Measurements from ENCODE around the gene CABLES1. TPM values are rescaled to one million over a fixed set of nuclear protein-coding genes. Genes with fewer than 3 reads are reported as not detected.
A peak's percentile ranks its signal among the peaks of the same experiment; 100 is the strongest.

The CABLES1 gene
- total and polyA plus RNA-seq, 7 experiments from 2014 or later, result 0.11 to 5.7 (median 0.58) TPM; not detected in 3

DNA sequence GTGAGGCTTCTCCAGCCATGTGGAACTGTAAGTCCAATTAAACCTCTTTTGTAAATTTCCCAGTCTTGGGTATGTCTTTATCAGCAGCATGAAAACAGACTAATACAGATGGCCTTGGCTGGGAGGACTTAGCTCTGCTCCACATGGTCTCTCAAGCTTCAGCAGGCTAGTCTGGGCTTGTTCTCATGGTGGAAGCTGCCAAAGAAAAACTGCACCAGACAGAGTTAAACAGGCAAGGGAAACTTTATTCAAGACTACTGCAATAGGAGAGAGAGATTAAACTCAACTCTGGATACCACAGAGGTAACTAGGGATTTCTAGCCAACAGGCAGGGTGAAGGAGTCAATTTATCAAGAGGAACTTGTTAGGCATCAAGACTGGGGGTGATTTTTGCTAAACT lies 142.1 kb downstream of the CABLES1 start:
- Mint-ChIP-seq H3K4me3 (no peak overlapping the region), H3K9me3 (peaks cover 0 to 14% (median 6%) of the 10 kb centered on the region in 11 donors), H3K36me3 (peaks cover 5 to 16% (median 11%) of the 10 kb centered on the region in 5 donors), H3K27me3 (no peaks in the 10 kb centered on the region), H3K4me1 (peaks cover 0 to 9% (median 0%) of the 10 kb centered on the region in 7 donors), H3K27ac (no peak overlapping the region)
- ChIA-PET CTCF (no interaction called here), POLR2A (interaction anchor here (0.5 kb wide), 1 partner anchor 340 kb away, joined by 3 read pairs; no protein-coding TSS in a partner anchor)
- H3K4me1 ChIP-seq (ENCODE audit: control insufficient read depth in 2 of 2, insufficient read depth in 2 of 2, low read length in 2 of 2), result no peaks in the 10 kb centered on the region
- H3K9me3 ChIP-seq (ENCODE audit: control insufficient read depth in 2 of 3, low read length in 3 of 3), result no peaks in the 10 kb centered on the region
- intact Hi-C loops (cut with micrococcal nuclease), result no loop called here
- H3K4me3 ChIP-seq (ENCODE audit: low read length), result no peak overlapping the region
- H3K36me3 ChIP-seq (ENCODE audit: control insufficient read depth in 2 of 3, insufficient read depth in 3 of 3, low read length in 3 of 3), result no peaks in the 10 kb centered on the region
- ATAC-seq, result no peak
- no peak for DNase-seq
- no peaks in the 10 kb centered on the region for H3K27me3 ChIP-seq (ENCODE audit: control insufficient read depth in 2 of 2, insufficient read depth in 2 of 2, low read length in 2 of 2)
- no peak overlapping the region for H3K27ac ChIP-seq (ENCODE audit: low read depth, low read length)

DNA sequence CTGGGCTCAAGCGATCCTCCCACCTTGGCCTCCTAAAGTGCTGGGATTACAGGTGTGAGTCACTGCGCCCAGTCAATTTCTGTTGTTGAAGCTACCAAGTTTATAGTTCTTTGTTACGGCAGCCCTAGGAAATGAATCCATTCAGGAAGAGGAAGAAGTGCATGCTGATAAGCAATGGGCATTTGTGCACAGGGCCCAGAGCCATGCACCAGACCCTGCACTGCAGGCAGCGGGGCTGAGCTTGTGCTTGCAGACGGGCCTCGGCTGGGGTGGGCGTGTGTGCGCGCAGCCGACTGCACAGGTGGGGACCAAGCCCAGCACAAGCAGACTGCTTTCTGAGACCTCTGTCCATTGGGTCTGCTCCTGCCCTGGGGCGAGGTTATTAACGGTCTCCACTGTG lies 144.6 kb downstream of the CABLES1 start:
- Histone ChIP-seq H3K27me3 (ENCODE audit: control insufficient read depth in 2 of 2, insufficient read depth in 2 of 2, low read length in 2 of 2) (no peaks in the 10 kb centered on the region), H3K4me3 (ENCODE audit: low read length) (no peak overlapping the region), H3K9me3 (ENCODE audit: control insufficient read depth in 2 of 3, low read length in 3 of 3) (no peaks in the 10 kb centered on the region), H3K27ac (ENCODE audit: low read depth, low read length) (no peak overlapping the region), H3K36me3 (ENCODE audit: control insufficient read depth in 2 of 3, insufficient read depth in 3 of 3, low read length in 3 of 3) (no peaks in the 10 kb centered on the region), H3K4me1 (ENCODE audit: control insufficient read depth in 2 of 2, insufficient read depth in 2 of 2, low read length in 2 of 2) (no peaks in the 10 kb centered on the region)
- POLR2A ChIA-PET, result no interaction called here
- H3K4me3 Mint-ChIP-seq, result no peak overlapping the region
- H3K4me1 Mint-ChIP-seq, result peaks cover 0 to 7% (median 0%) of the 10 kb centered on the region in 7 donors
- H3K9me3 Mint-ChIP-seq, result peaks cover 0 to 14% (median 5%) of the 10 kb centered on the region in 11 donors
- CTCF ChIA-PET, result no interaction called here
- peaks cover 5 to 12% (median 7%) of the 10 kb centered on the region in 5 donors for H3K36me3 Mint-ChIP-seq
- DNase-seq, result no peak
- ATAC-seq, result no peak
- intact Hi-C loops (cut with micrococcal nuclease), result no loop called here
- no peaks in the 10 kb centered on the region for H3K27me3 Mint-ChIP-seq
- H3K27ac Mint-ChIP-seq, result no peak overlapping the region

GRCh38 chr18:23280844-23281243 lies 145.6 kb downstream of the CABLES1 start:
- Mint-ChIP-seq H3K9me3 (peaks cover 0 to 11% (median 4%) of the 10 kb centered on the region in 11 donors), H3K4me1 (peaks cover 0 to 7% (median 0%) of the 10 kb centered on the region in 7 donors), H3K36me3 (peaks cover 5 to 11% (median 7%) of the 10 kb centered on the region in 5 donors), H3K27me3 (no peaks in the 10 kb centered on the region), H3K27ac (no peak overlapping the region), H3K4me3 (no peak overlapping the region)
- H3K27me3 ChIP-seq (ENCODE audit: control insufficient read depth in 2 of 2, insufficient read depth in 2 of 2, low read length in 2 of 2), result no peaks in the 10 kb centered on the region
- H3K9me3 ChIP-seq (ENCODE audit: control insufficient read depth in 2 of 3, low read length in 3 of 3), result no peaks in the 10 kb centered on the region
- ATAC-seq (no peak), DNase-seq (no peak)
- H3K27ac ChIP-seq (ENCODE audit: low read depth, low read length), result no peak overlapping the region
- H3K4me1 ChIP-seq (ENCODE audit: control insufficient read depth in 2 of 2, insufficient read depth in 2 of 2, low read length in 2 of 2), result no peaks in the 10 kb centered on the region
- ChIA-PET POLR2A (no interaction called here), CTCF (no interaction called here)
- no peaks in the 10 kb centered on the region for H3K36me3 ChIP-seq (ENCODE audit: control insufficient read depth in 2 of 3, insufficient read depth in 3 of 3, low read length in 3 of 3)
- no peak overlapping the region for H3K4me3 ChIP-seq (ENCODE audit: low read length)
- intact Hi-C loops (cut with micrococcal nuclease), result no loop called here

GRCh38 chr18:23281626-23282436 lies 146.5 kb downstream of the CABLES1 start:
- no peaks in the 10 kb centered on the region for H3K9me3 ChIP-seq (ENCODE audit: control insufficient read depth in 2 of 3, low read length in 3 of 3)
- ChIA-PET CTCF (no interaction called here), POLR2A (no interaction called here)
- H3K4me1 ChIP-seq (ENCODE audit: control insufficient read depth in 2 of 2, insufficient read depth in 2 of 2, low read length in 2 of 2), result no peaks in the 10 kb centered on the region
- H3K36me3 ChIP-seq (ENCODE audit: control insufficient read depth in 2 of 3, insufficient read depth in 3 of 3, low read length in 3 of 3), result no peaks in the 10 kb centered on the region
- H3K9me3 Mint-ChIP-seq, result peaks cover 0 to 11% (median 4%) of the 10 kb centered on the region in 11 donors
- no peak overlapping the region for H3K27ac ChIP-seq (ENCODE audit: low read depth, low read length)
- intact Hi-C loops (cut with micrococcal nuclease), result no loop called here
- no peak overlapping the region for H3K27ac Mint-ChIP-seq
- DNase-seq (no peak), ATAC-seq (no peak)
- H3K4me3 ChIP-seq (ENCODE audit: low read length), result no peak overlapping the region
- peaks cover 0 to 7% (median 0%) of the 10 kb centered on the region in 7 donors for H3K4me1 Mint-ChIP-seq
- H3K27me3 ChIP-seq (ENCODE audit: control insufficient read depth in 2 of 2, insufficient read depth in 2 of 2, low read length in 2 of 2), result no peaks in the 10 kb centered on the region
- H3K4me3 Mint-ChIP-seq, result no peak overlapping the region
- no peaks in the 10 kb centered on the region for H3K27me3 Mint-ChIP-seq
- H3K36me3 Mint-ChIP-seq, result peaks cover 5 to 9% (median 7%) of the 10 kb centered on the region in 5 donors

GRCh38 chr18:23282437-23282781 lies 147.1 kb downstream of the CABLES1 start:
- H3K36me3 ChIP-seq (ENCODE audit: control insufficient read depth in 2 of 3, insufficient read depth in 3 of 3, low read length in 3 of 3), result no peaks in the 10 kb centered on the region
- intact Hi-C loops (cut with micrococcal nuclease), result no loop called here
- H3K4me1 ChIP-seq (ENCODE audit: control insufficient read depth in 2 of 2, insufficient read depth in 2 of 2, low read length in 2 of 2), result no peaks in the 10 kb centered on the region
- no peak overlapping the region for H3K4me3 Mint-ChIP-seq
- ChIA-PET CTCF (no interaction called here), POLR2A (no interaction called here)
- no peaks in the 10 kb centered on the region for H3K27me3 ChIP-seq (ENCODE audit: control insufficient read depth in 2 of 2, insufficient read depth in 2 of 2, low read length in 2 of 2)
- ATAC-seq (no peak), DNase-seq (no peak)
- H3K4me1 Mint-ChIP-seq, result peaks cover 0 to 7% (median 0%) of the 10 kb centered on the region in 7 donors
- H3K9me3 Mint-ChIP-seq, result peaks cover 0 to 8% (median 3%) of the 10 kb centered on the region in 11 donors
- no peak overlapping the region for H3K27ac ChIP-seq (ENCODE audit: low read depth, low read length)
- peaks cover 2 to 5% (median 4%) of the 10 kb centered on the region in 5 donors for H3K36me3 Mint-ChIP-seq
- H3K27me3 Mint-ChIP-seq, result no peaks in the 10 kb centered on the region
- no peak overlapping the region for H3K27ac Mint-ChIP-seq
- no peaks in the 10 kb centered on the region for H3K9me3 ChIP-seq (ENCODE audit: control insufficient read depth in 2 of 3, low read length in 3 of 3)
- no peak overlapping the region for H3K4me3 ChIP-seq (ENCODE audit: low read length)

- ChIA-PET POLR2A (no interaction called here), CTCF (no interaction called here)
- Histone ChIP-seq H3K27me3 (ENCODE audit: control insufficient read depth in 2 of 2, insufficient read depth in 2 of 2, low read length in 2 of 2) (no peaks in the 10 kb centered on the region), H3K4me1 (ENCODE audit: control insufficient read depth in 2 of 2, insufficient read depth in 2 of 2, low read length in 2 of 2) (no peaks in the 10 kb centered on the region), H3K9me3 (ENCODE audit: control insufficient read depth in 2 of 3, low read length in 3 of 3) (no peaks in the 10 kb centered on the region), H3K4me3 (ENCODE audit: low read length) (no peak overlapping the region), H3K27ac (ENCODE audit: low read depth, low read length) (no peak overlapping the region), H3K36me3 (ENCODE audit: control insufficient read depth in 2 of 3, insufficient read depth in 3 of 3, low read length in 3 of 3) (no peaks in the 10 kb centered on the region)
- no peak for DNase-seq
- H3K27ac Mint-ChIP-seq, result no peak overlapping the region
- H3K36me3 Mint-ChIP-seq, result no peaks in the 10 kb centered on the region
- H3K9me3 Mint-ChIP-seq, result peaks cover 0 to 2% (median 0%) of the 10 kb centered on the region in 11 donors
- intact Hi-C loops (cut with micrococcal nuclease), result no loop called here
- peaks cover 0 to 7% (median 0%) of the 10 kb centered on the region in 7 donors for H3K4me1 Mint-ChIP-seq
- H3K4me3 Mint-ChIP-seq, result no peak overlapping the region
- peak; percentile 22 for ATAC-seq
- H3K27me3 Mint-ChIP-seq, result no peaks in the 10 kb centered on the region
These were observed 148.7 kb downstream of the CABLES1 start for GRCh38 chr18:23283916-23284430.

GRCh38 chr18:23284629-23285028 lies 149.3 kb downstream of the CABLES1 start:
- ChIA-PET CTCF (no interaction called here), POLR2A (no interaction called here)
- Histone ChIP-seq H3K9me3 (ENCODE audit: control insufficient read depth in 2 of 3, low read length in 3 of 3) (no peaks in the 10 kb centered on the region), H3K36me3 (ENCODE audit: control insufficient read depth in 2 of 3, insufficient read depth in 3 of 3, low read length in 3 of 3) (no peaks in the 10 kb centered on the region), H3K4me1 (ENCODE audit: control insufficient read depth in 2 of 2, insufficient read depth in 2 of 2, low read length in 2 of 2) (no peaks in the 10 kb centered on the region), H3K27ac (ENCODE audit: low read depth, low read length) (no peak overlapping the region), H3K4me3 (ENCODE audit: low read length) (no peak overlapping the region), H3K27me3 (ENCODE audit: control insufficient read depth in 2 of 2, insufficient read depth in 2 of 2, low read length in 2 of 2) (no peaks in the 10 kb centered on the region)
- no peaks in the 10 kb centered on the region for H3K9me3 Mint-ChIP-seq
- DNase-seq, result no peak
- no peak overlapping the region for H3K27ac Mint-ChIP-seq
- H3K36me3 Mint-ChIP-seq, result no peaks in the 10 kb centered on the region
- H3K4me1 Mint-ChIP-seq, result peaks cover 0 to 7% (median 0%) of the 10 kb centered on the region in 7 donors
- H3K4me3 Mint-ChIP-seq, result no peak overlapping the region
- ATAC-seq, result no peak
- intact Hi-C loops (cut with micrococcal nuclease), result no loop called here
- H3K27me3 Mint-ChIP-seq, result no peaks in the 10 kb centered on the region
